Activated T-cell treated with anti-CD3 and anti-CD28 coated beads, Interleukin-2, amount 50 U/mL, for 24 hours (primary cell): ENCODE data around the gene THY1.
A peak's percentile ranks its signal among the peaks of the same experiment; 100 is the strongest.
"Not testable (repeated sequence)": the region's sequence is repeated elsewhere in the genome, so short reads cannot be mapped to it uniquely, and the experiment has no call there.

ENCODE experiments used
- DNase-seq: peaks from one replicate; pipeline ENCODE4 v3.0.0-alpha.2; 2020
- H3K27ac Mint-ChIP-seq: 2 replicates; pipeline ENCODE4 v1.8.0; 2020; ENCODE audit warnings: mild to moderate bottlenecking, mixed read lengths
- H3K27me3 Mint-ChIP-seq: 2 replicates; pipeline ENCODE4 v1.8.0; 2020; ENCODE audit warnings: mixed read lengths
- H3K36me3 Mint-ChIP-seq: 2 replicates; pipeline ENCODE4 v1.8.0; 2020; ENCODE audit warnings: low read depth, mixed read lengths
- H3K4me1 Mint-ChIP-seq: 2 replicates; pipeline ENCODE4 v1.8.0; 2020; ENCODE audit warnings: low read depth, mixed read lengths
- H3K4me3 Mint-ChIP-seq: 2 replicates; pipeline ENCODE4 v1.8.0; 2020; ENCODE audit warnings: mild to moderate bottlenecking, moderate library complexity, mixed read lengths
- H3K9me3 Mint-ChIP-seq: 2 replicates; pipeline ENCODE4 v1.8.0; 2020; ENCODE audit warnings: mixed read lengths

The THY1 gene

DNA sequence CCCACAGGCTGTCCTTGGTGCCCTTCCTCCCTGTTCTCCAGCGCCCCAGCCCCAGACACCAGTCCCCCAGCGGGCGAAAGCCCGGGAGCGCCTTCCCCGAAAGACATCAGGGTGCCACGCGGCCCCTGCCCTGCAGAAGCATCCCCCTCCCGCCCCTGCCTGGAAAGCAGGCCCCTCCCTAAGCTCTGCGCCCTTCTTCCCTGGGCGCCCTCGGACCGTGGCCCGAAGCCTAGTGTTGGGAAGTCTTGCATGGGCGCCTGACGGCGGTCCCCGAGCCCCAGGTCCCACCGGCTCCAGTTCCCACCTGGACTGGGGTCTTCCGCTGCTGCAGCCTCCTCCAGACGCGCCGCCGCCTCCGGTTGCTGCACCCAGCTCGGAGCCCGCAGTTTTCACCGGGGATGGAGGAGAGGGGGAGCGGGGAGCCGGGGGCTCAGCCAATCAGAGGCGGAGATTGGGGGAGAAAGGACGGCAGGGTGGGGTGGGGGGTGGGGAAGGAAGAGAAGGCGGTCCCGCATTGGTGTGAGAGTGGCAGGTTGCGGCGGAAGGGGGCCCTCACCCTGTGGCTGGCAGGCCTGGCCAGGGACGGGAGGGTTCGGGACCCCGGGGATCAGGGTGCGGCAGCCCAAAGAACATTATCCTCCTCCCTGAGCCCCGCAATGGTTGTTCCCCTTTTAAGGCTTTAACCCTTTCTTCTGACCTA, at the start of gene THY1:
THY1 (minus strand) TSS at position 364 of the 700 bp plus-strand sequence. CDS start 2,267 bp downstream, outside the sequence.
- peaks cover 25% of the 10 kb centered on the region for H3K4me1 Mint-ChIP-seq
- H3K36me3 Mint-ChIP-seq: no peaks in the 10 kb centered on the region
- H3K4me3 Mint-ChIP-seq: peak within 1 kb of the TSS; percentile 40
- no peak for DNase-seq
- H3K27me3 Mint-ChIP-seq: peaks cover 75% of the 10 kb centered on the region
- no peak within 1 kb of the TSS for H3K27ac Mint-ChIP-seq
- H3K9me3 Mint-ChIP-seq: no peaks in the 10 kb centered on the region

DNA sequence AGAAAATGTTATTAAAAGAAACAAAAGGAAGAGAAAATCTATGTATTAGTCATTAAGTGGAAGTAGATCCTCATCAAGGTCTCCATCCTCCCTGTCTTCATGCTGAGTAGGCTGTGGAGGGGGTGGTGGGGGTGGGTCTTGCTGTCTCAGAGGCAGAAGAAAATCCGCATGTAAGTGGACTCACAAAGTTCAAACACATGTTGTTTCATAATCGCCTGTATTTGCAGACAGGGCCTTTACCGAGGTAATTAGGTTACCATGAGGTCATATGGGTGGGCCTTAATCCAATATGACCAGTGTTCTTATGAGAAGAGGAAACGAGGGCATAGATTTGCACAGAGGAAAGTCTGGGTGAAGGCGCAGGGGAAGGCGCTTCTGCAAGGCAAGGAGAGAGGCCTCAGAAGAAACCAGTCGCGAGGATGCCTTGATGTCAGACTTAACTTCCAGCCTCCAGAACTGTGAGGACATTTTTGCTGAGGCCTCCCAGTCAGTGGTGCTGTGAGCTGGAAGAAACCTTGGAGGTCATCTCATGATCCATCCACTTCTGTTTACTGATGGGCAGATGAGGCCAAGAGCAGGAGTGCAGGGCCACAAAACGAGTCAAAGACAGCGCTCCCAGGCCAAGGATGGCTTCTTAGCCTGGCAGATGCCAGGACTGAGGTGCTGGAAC, 49.3 kb upstream of the THY1 start:
- Mint-ChIP-seq H3K9me3 (peaks cover 9% of the 10 kb centered on the region), H3K4me3 (no peak overlapping the region), H3K4me1 (no peaks in the 10 kb centered on the region), H3K27me3 (peaks cover 72% of the 10 kb centered on the region), H3K36me3 (no peaks in the 10 kb centered on the region), H3K27ac (no peak overlapping the region)
- DNase-seq: no peak

DNA sequence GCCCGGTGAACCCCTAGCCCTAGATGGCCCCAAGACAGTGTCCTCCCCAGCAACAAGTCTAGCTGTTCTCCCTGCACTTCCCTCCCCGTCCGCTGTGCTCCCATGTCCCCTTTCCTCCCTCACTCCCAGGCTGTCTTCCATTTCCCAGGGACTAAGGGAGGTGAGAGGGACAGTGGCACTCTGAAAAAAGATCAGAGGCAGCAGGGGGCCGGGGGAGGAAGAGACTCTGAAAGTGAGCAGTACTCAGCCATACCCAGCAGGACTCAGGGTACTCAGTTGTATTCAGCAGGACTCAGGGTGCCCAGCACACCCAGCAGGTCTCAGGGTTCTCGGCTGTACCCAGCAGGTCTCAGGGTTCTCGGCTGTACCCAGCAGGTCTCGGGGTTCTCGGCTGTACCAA, 48.4 kb upstream of the THY1 start:
- H3K4me3 Mint-ChIP-seq: no peak overlapping the region
- H3K27ac Mint-ChIP-seq: no peak overlapping the region
- no peak for DNase-seq
- no peaks in the 10 kb centered on the region for H3K36me3 Mint-ChIP-seq
- H3K4me1 Mint-ChIP-seq: no peaks in the 10 kb centered on the region
- H3K27me3 Mint-ChIP-seq: peaks cover 74% of the 10 kb centered on the region
- H3K9me3 Mint-ChIP-seq: peaks cover 17% of the 10 kb centered on the region

DNA sequence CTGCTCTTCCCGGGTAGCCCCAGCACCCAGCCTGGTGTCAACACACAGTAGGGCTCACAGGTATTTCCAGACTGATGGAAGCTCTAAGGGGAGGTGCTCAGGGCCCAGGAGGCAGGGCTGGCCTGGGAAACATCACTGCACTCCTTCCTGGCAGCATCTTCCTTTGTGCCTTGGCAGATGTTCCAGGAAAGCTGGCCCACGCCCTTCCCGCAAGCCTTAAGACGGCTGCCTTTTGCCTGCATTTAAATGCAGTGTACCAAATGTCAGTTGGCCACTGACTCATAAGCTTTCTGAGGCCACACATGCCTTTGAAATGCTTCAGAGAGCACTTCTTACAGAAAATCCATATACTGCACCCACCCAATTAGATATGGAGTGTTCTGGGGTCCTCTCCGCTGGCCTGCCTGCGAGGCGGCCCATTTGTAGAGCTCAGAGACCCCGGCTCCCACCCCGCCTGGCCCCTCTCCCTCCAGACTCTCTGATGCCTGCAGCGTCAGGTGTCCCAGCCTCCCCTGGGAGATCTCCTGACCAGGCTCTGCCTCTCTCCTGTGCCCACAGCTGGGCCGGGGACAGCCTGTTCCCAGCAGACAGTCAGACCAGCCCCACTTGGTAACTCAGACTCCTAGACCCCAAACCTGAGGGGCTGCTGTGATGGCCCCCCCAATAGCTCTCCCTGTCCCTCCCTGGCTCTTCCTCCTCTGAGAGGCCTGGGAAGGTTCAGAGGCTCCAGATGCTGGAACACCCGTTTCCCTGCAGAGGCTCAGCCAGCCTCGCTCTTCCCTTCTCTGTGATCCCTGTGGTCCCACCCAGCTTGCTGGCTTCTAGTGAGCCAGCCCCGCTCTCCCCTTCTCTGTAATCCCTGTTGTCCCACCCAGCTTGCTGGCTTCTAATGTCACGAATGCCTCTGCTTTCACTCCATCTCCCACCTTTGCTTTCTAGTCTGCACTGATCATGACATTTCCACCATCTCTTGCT, 47.6 kb upstream of the THY1 start:
- Mint-ChIP-seq H3K36me3 (no peaks in the 10 kb centered on the region), H3K27ac (no peak overlapping the region)

DNA sequence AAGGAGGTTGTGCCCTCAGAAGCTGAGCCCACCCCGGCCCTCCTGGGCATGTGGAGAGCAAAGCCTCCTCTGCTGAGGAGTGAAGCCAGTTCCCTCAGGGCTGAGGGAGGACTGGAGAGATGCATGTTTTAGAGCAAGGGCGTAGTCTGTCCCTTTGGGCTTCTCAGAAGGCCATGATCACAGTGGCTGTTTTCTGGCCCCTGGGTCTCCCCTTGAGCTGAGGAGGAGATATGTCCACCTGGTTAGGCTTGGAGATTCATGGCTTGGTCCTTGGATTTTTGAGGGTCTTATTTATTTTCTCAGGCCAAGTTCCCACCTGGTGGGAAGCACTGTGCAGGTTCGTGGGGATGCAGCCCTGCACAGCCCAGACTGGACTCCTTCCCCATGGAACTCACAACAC, 46.5 kb upstream of the THY1 start:
- H3K9me3 Mint-ChIP-seq: peaks cover 17% of the 10 kb centered on the region
- H3K4me1 Mint-ChIP-seq: no peaks in the 10 kb centered on the region
- DNase-seq: no peak
- H3K27ac Mint-ChIP-seq: no peak overlapping the region
- peaks cover 73% of the 10 kb centered on the region for H3K27me3 Mint-ChIP-seq
- no peaks in the 10 kb centered on the region for H3K36me3 Mint-ChIP-seq
- H3K4me3 Mint-ChIP-seq: no peak overlapping the region

More for the DNA sequence above, 47.6 kb upstream of the THY1 start:
- H3K4me3 Mint-ChIP-seq: no peak overlapping the region
- peaks cover 71% of the 10 kb centered on the region for H3K27me3 Mint-ChIP-seq
- peaks cover 17% of the 10 kb centered on the region for H3K9me3 Mint-ChIP-seq
- no peak for DNase-seq
- no peaks in the 10 kb centered on the region for H3K4me1 Mint-ChIP-seq

DNA sequence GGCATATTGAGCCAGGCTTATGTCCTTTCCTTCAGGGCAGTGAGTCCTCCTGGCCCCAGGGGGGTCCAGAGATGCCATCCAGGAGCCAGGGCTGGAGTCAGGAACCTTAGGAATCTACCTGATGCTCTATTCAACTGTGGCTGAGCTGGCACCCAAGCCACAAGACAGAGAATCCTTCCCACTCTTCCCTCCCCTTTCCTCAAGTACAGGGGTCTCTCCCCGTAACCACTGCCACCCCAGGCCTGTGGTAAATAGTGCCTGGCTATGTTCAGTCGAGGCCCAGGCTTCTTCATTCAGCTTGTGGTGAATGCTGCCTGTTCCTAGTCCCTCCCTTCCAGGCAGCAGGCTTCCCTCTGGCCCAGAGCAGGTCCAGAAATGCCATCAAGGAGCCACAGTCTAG, 45.5 kb upstream of the THY1 start:
- Mint-ChIP-seq H3K36me3 (no peaks in the 10 kb centered on the region), H3K4me1 (no peaks in the 10 kb centered on the region), H3K4me3 (no peak overlapping the region), H3K27me3 (peaks cover 71% of the 10 kb centered on the region), H3K9me3 (peaks cover 17% of the 10 kb centered on the region), H3K27ac (no peak overlapping the region)
- DNase-seq: no peak

DNA sequence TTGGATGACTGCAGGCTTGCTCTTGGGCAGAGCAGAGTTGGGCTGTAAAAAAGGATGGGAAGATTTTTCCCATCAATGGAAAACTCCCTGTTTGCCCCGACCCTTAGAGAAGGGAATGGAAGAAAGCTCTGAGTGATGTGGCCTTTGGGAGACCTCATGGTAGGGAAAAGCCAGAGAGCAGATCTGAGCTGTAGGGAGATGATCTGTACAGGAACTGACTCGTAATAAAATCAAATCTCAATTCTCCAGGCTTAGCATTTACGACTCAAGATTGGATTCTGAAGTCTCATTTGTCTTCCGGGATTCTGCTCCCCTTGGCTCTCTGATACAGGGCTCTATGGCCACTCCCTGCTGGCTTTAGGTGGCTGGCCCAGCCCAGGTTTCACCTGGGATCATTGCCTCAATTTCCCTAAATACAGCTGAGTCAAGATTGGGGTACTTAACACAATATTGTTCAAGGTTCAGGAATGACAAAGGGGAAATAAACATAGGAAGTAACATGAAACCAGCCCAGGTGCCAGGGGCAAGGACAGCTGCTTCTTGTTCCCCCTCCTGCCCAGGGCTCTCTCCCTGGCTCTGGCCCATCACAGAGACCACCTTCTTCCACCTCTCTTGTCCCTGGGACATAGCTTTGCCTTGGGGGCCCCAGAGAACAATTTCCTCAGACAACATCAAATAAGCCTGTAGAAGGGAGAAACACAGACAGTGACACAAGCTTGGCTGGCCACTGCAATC, 38.4 kb upstream of the THY1 start:
- peaks cover 3% of the 10 kb centered on the region for H3K9me3 Mint-ChIP-seq
- no peaks in the 10 kb centered on the region for H3K36me3 Mint-ChIP-seq
- DNase-seq: no peak
- no peaks in the 10 kb centered on the region for H3K4me1 Mint-ChIP-seq
- H3K27me3 Mint-ChIP-seq: peaks cover 36% of the 10 kb centered on the region
- no peak overlapping the region for H3K27ac Mint-ChIP-seq
- no peak overlapping the region for H3K4me3 Mint-ChIP-seq

DNA sequence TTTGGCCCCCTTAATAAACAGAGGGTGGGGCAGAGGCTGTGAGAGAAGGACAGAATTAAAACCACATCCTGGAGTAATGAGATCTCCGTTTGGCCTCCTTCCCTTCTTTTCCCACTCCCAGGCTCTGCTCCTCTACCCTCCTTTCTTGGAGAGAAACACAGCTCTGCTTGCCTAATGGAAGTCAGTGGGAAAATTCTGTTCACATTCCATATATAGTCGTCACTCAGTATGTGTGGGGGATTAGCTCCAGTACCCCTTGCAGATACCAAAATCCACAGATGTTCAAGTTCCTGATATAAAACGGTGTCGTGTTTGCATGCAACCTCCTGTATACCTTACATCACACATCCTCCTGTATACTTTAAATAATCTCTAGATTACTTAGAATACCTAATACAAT, 37.6 kb upstream of the THY1 start:
- Mint-ChIP-seq H3K4me3 (no peak overlapping the region), H3K36me3 (no peaks in the 10 kb centered on the region), H3K9me3 (peaks cover 3% of the 10 kb centered on the region), H3K27me3 (peaks cover 35% of the 10 kb centered on the region), H3K27ac (no peak overlapping the region), H3K4me1 (no peaks in the 10 kb centered on the region)
- DNase-seq: no peak

DNA sequence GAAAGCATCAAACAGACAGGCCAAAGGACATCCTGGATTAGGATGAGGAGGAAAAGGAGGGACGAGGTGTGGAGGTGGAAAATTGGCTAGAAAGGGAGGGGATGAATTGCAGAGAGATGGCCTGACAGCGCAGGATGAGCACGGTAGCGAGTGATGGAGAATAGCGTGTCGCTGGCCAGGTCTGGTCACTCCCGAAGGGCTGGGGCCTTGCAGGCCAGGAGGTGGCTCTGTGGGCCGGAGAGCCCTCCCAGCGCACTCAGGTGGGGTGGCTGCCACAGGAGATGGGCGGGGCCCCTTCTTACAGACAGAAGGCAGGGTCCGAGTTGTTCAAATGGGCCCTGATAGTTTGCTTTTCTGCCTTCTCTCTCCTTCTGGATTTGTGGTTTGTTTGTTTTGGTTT, 37.1 kb upstream of the THY1 start:
- Mint-ChIP-seq H3K27me3 (peaks cover 35% of the 10 kb centered on the region), H3K4me1 (no peaks in the 10 kb centered on the region), H3K27ac (no peak overlapping the region), H3K36me3 (no peaks in the 10 kb centered on the region), H3K4me3 (no peak overlapping the region), H3K9me3 (peaks cover 3% of the 10 kb centered on the region)
- DNase-seq: no peak

DNA sequence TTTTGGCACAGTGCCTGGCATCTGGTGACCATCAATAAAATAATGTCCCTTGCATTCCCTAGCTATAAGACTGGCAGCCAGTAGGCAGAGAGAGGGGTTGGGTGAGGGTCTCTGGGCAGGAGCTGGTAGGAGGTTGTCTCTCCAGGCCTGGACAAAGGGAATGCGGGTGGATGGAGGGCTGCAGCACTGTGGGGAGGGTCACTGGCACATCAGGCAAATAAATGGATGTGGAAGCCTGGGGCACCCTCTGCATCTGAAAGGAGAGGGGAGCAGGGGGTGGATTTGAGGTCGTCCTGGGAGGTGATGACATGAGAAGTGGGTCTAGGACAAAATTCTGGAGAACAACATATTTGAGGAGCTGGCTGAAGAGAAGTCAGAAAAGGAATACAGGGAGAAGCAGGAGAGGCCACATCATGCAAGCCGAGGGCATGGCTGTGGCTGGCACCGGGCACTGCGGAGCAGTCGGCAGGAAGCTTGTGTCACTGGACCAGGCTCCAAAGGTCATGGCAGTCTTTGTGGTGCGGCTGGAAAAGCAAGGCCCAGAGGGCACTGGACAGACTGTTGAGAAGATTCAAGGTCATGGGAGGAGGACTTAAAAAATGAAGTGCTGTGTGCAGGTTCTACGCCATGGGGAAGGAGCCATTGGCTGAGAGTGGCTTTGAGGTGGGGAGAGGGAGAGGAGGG, 36.5 kb upstream of the THY1 start:
- Mint-ChIP-seq H3K27ac (no peak overlapping the region), H3K36me3 (no peaks in the 10 kb centered on the region), H3K4me1 (no peaks in the 10 kb centered on the region), H3K4me3 (no peak overlapping the region), H3K9me3 (peaks cover 3% of the 10 kb centered on the region), H3K27me3 (peaks cover 31% of the 10 kb centered on the region)
- no peak for DNase-seq

DNA sequence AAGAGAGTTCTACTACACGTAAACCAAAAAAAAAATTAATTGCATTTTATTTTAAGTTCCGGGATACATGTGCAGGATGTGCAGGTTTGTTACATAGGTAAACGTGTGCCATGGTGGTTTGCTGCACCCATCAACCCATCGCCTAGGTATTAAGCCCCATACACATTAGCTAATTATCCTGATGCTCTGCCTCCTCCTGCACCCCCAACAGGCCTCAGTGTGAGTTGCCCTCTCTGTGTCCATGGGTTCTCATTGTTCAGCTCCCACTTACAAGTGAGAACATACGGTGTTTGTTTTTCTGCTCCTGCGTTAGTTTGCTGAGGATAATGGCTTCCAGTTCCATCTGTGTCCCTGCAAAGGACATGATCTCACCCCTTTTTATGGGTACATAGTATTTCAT, 32.7 kb upstream of the THY1 start:
- H3K27ac Mint-ChIP-seq, H3K9me3 Mint-ChIP-seq, H3K36me3 Mint-ChIP-seq, H3K4me3 Mint-ChIP-seq, DNase-seq, H3K4me1 Mint-ChIP-seq: not testable (repeated sequence)
- H3K27me3 Mint-ChIP-seq: peaks cover 49% of the 10 kb centered on the region

DNA sequence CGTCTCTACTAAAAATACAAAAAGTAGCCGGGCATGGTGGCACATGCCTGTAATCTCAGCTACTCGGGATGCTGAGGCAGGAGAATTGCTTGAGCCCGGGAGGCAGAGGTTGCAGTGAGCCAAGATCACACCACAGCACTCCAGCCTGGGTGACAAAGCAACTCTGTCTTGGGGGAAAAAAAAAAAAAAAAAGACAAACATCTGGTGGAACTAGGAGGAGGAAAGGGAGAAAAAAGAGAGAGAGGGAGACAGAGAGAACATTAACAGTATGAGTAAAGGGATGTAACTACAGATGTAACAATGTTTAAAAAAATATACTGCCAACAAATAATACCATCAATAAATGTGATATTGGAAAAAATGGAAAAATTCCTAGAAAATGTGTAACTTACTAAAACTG, 32.3 kb upstream of the THY1 start:
- not testable (repeated sequence) for DNase-seq, H3K4me3 Mint-ChIP-seq, H3K36me3 Mint-ChIP-seq, H3K27ac Mint-ChIP-seq, H3K4me1 Mint-ChIP-seq, H3K9me3 Mint-ChIP-seq
- H3K27me3 Mint-ChIP-seq: peaks cover 54% of the 10 kb centered on the region

DNA sequence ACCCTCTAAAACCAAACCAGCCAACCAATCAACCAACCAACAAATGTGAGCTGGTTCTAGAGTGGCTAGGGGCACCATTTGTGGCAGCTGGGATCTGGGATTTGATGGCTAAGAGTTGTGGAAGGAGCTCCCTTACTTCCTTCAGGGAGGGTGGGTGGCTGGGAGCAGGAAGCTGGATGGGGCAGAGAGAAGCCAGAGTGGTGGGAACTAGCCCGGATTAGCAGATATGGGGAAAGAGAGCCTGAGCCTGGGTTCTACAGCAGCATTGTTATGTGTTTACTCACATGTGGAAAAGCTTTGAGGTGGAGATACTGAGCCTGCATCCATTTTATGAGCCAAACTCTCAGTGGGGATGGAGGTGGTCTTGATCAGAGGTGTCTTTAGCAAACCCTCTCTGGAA, 30.9 kb upstream of the THY1 start:
- Mint-ChIP-seq H3K27ac (no peak overlapping the region), H3K4me1 (no peaks in the 10 kb centered on the region), H3K9me3 (no peaks in the 10 kb centered on the region), H3K27me3 (peaks cover 49% of the 10 kb centered on the region), H3K4me3 (no peak overlapping the region), H3K36me3 (no peaks in the 10 kb centered on the region)
- DNase-seq: no peak
